ENCODE data around the gene PWWP2B. TPM values are rescaled to one million over a fixed set of nuclear protein-coding genes. Genes with fewer than 3 reads are reported as not detected.

The PWWP2B gene
- total and polyA plus RNA-seq, 2 donors (not counting 3 experiments of a cell fraction or from before 2014, with no cell fraction given), result 4.6 to 11.8 TPM

DNA sequence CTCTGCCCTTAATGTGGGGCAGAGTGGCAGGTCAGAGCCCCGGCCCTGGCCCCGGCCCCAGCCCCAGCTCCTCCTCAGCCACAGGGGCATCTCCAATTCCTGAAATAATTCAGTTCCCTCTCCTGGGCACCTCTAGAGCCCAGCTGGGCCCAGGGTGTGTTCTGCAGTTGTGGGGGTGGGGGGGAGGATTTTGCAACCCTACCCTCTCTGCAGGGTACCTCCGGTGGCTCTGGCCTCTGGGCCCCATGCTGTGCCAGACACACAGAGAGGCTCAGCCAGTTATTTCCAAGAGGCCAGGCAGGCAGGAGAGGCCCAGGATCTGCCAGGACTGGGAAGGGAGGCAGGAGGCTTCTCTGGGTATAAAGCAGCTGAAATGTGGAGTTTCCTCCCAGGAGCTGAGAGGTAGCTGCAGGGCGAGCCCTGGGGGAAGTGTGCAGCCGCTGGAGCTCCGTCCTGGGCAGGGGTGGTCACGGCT, 47.9 kb downstream of the PWWP2B start:
- BruUV-seq (replicated peaks), result no TSS peak
- intact Hi-C loops (cut with micrococcal nuclease), result no loop called here

More for the DNA sequence above, 47.9 kb downstream of the PWWP2B start:
- Histone ChIP-seq H3K27me3 (ENCODE audit: control insufficient read depth in 2 of 2, insufficient read depth in 2 of 2, low read length in 2 of 2) (no peaks in the 10 kb centered on the region), H3K4me1 (ENCODE audit: control insufficient read depth, extremely low read depth, insufficient read depth, low read length) (no peaks in the 10 kb centered on the region), H2AFZ (ENCODE audit: low read depth, low read length) (no peak overlapping the region), H3K36me3 (ENCODE audit: control insufficient read depth in 2 of 2, extremely low read depth in 1 of 2, insufficient read depth in 2 of 2, low read length in 2 of 2) (no peaks in the 10 kb centered on the region), H3K9me3 (replicated peaks; ENCODE audit: control insufficient read depth, insufficient read depth, low read length) (no peaks in the 10 kb centered on the region), H3K4me2 (ENCODE audit: insufficient read depth, low read length) (no peak overlapping the region), H3K27ac (ENCODE audit: insufficient read depth, low read depth, low read length) (no peak overlapping the region), H4K20me1 (replicated peaks; ENCODE audit: control insufficient read depth, extremely low read depth, insufficient read depth, low read length) (no peaks in the 10 kb centered on the region), H3K9me1 (replicated peaks; ENCODE audit: control insufficient read depth, extremely low read depth, insufficient read depth, low read length) (no peaks in the 10 kb centered on the region), H3K9ac (replicated peaks; ENCODE audit: extremely low read depth, insufficient read depth, low read length) (no peak overlapping the region), H3K4me3 (replicated peaks in 1 of 3; ENCODE audit: insufficient read depth in 1 of 3, low read depth in 1 of 3, low read length in 3 of 3) (no peak overlapping the region), H3K79me2 (ENCODE audit: control insufficient read depth, insufficient read depth, low read length) (no peaks in the 10 kb centered on the region)
- DNase-seq (ENCODE audit: low read depth, low spot score) (no peak), FAIRE-seq (no peak)
- dilution Hi-C loops (cut with MboI; ENCODE audit: extremely low pct_ligation_motif_present, low sequenced_read_pairs), result no loop called here
- ChIA-PET CTCF (interaction anchor here (0.9 to 1.0 kb wide), 2 partner anchors 25 to 42 kb away, joined by 3 read pairs; no protein-coding TSS in a partner anchor), POLR2A (no interaction called here)
- TF ChIP-seq JUN (IDR thresholded peaks at IDR 0.05; ENCODE audit: borderline replicate concordance, insufficient read depth, insufficient read length, low read depth), result no peak
- no peak for TF ChIP-seq POLR2A (IDR thresholded peaks at IDR 0.05; ENCODE audit: low read depth, low read length)
- TF ChIP-seq MYC (IDR thresholded peaks at IDR 0.05; ENCODE audit: low read depth, low read length), result no peak
- no peak for TF ChIP-seq POLR2AphosphoS5 (IDR thresholded peaks at IDR 0.05; ENCODE audit: insufficient read depth, low read depth, low read length)
- no peak for TF ChIP-seq EZH2 (IDR thresholded peaks at IDR 0.05; ENCODE audit: borderline replicate concordance, low read depth, low read length, severe bottlenecking)
- no peak for TF ChIP-seq FOS (IDR thresholded peaks at IDR 0.05; ENCODE audit: borderline replicate concordance, insufficient read depth, low read length)
- TF ChIP-seq MAX (IDR thresholded peaks at IDR 0.05; ENCODE audit: insufficient read depth, insufficient read length), result no peak
- TF ChIP-seq GATA2 (IDR thresholded peaks at IDR 0.05; ENCODE audit: insufficient read depth, insufficient read length, low read depth, low read length), result no peak
- no peak for TF ChIP-seq CTCF (IDR thresholded peaks at IDR 0.05; ENCODE audit: extremely low read depth in 1 of 2, insufficient read depth in 1 of 2, low read depth in 1 of 2, low read length in 2 of 2)
